GM12892 (cell line): Measurements from ENCODE around the gene BRS3.

Source experiments
- DNase-seq: peaks from one replicate; pipeline ENCODE4 v3.0.0; 2011; ENCODE audit not compliant: insufficient read length
- FAIRE-seq: peaks from 2 replicates; lab custom pipeline; 2011; peaks lifted over from hg19 to GRCh38; lab: Jason Lieb, UNC
- POLR2A ChIP-seq: IDR thresholded peaks from 2 replicates; pipeline ENCODE4 v1.6.1; 2011; ENCODE audit warnings: low read depth, low read length, control low read depth
- POLR2AphosphoS5 ChIP-seq: IDR thresholded peaks from 2 replicates; pipeline ENCODE4 v1.6.1; 2011; ENCODE audit warnings: low read depth, low read length, control low read depth
- TAF1 ChIP-seq: IDR thresholded peaks from 2 replicates; pipeline ENCODE4 v1.6.1; 2011; ENCODE audit warnings: low read depth, mild to moderate bottlenecking, control low read depth, low read length, borderline replicate concordance

The BRS3 gene

GRCh38 chrX:136496764-136497555 lies 9.2 kb downstream of the BRS3 start:
- peak; percentile 81 for FAIRE-seq

GRCh38 chrX:136497556-136498052 lies 9.9 kb downstream of the BRS3 start, which contains the start of gene HTATSF1:
HTATSF1 (plus strand) TSS chrX:136497592; CDS start chrX:136497685, 93 bp downstream.
- TF ChIP-seq TAF1 (no peak), POLR2A (0 out of 2 replicates have a peak, but pooled peaks have one; percentile 1), POLR2AphosphoS5 (no peak)
- peak; percentile 38 for FAIRE-seq
- peak; percentile 1 for DNase-seq

More at GRCh38 chrX:136496764-136497555, 9.2 kb downstream of the BRS3 start:
- DNase-seq: peak; percentile 41
- TF ChIP-seq TAF1: 0 out of 2 replicates have a peak, but pooled peaks have one; percentile 43
- TF ChIP-seq POLR2A: peak; percentile 61; the same call in 1 of the 2 replicates
- TF ChIP-seq POLR2AphosphoS5: peak; percentile 62; the same call in 1 of the 2 replicates

GRCh38 chrX:136519069-136519468 lies 31.3 kb downstream of the BRS3 start:
- no peak for TF ChIP-seq POLR2AphosphoS5
- TF ChIP-seq TAF1: no peak
- no peak for TF ChIP-seq POLR2A
- no peak for FAIRE-seq
- no peak for DNase-seq

- DNase-seq (no peak), FAIRE-seq (no peak)
- TF ChIP-seq POLR2AphosphoS5: no peak
- no peak for TF ChIP-seq POLR2A
- no peak for TF ChIP-seq TAF1
These were observed 36.0 kb downstream of the BRS3 start for GRCh38 chrX:136523770-136524169.

GRCh38 chrX:136525738-136526606 lies 38.2 kb downstream of the BRS3 start:
- TF ChIP-seq POLR2A: no peak
- FAIRE-seq: no peak
- no peak for DNase-seq

GRCh38 chrX:136528645-136529315 lies 41.0 kb downstream of the BRS3 start:
- no peak for DNase-seq
- TF ChIP-seq POLR2AphosphoS5: no peak
- no peak for TF ChIP-seq POLR2A
- no peak for TF ChIP-seq TAF1
- no peak for FAIRE-seq

GRCh38 chrX:136529795-136530194 lies 42.0 kb downstream of the BRS3 start:
- TF ChIP-seq POLR2AphosphoS5 (no peak), POLR2A (no peak), TAF1 (no peak)
- DNase-seq (no peak), FAIRE-seq (no peak)

- FAIRE-seq (no peak), DNase-seq (no peak)
- no peak for TF ChIP-seq POLR2A
- no peak for TF ChIP-seq POLR2AphosphoS5
- TF ChIP-seq TAF1: no peak
These were observed 44.2 kb downstream of the BRS3 start, which contains the start of gene VGLL1 for GRCh38 chrX:136531951-136532350. VGLL1 (plus strand) TSS chrX:136532215; CDS start chrX:136536021, 3,806 bp downstream.

GRCh38 chrX:136534131-136534530 lies 46.4 kb downstream of the BRS3 start:
- DNase-seq: no peak
- TF ChIP-seq TAF1: no peak
- TF ChIP-seq POLR2A: no peak
- TF ChIP-seq POLR2AphosphoS5: no peak
- no peak for FAIRE-seq

GRCh38 chrX:136538811-136539210 lies 51.1 kb downstream of the BRS3 start:
- no peak for FAIRE-seq

GRCh38 chrX:136540226-136540625 lies 52.5 kb downstream of the BRS3 start:
- no peak for FAIRE-seq
- no peak for DNase-seq

More at GRCh38 chrX:136538811-136539210, 51.1 kb downstream of the BRS3 start:
- no peak for TF ChIP-seq POLR2A
- DNase-seq: no peak

More at GRCh38 chrX:136540226-136540625, 52.5 kb downstream of the BRS3 start:
- TF ChIP-seq POLR2AphosphoS5 (no peak), TAF1 (no peak), POLR2A (no peak)
